ENCODE data around the gene PXK.

GRCh38 chr3:58404396-58404795 is 71.7 kb downstream of the PXK start:
- TF ChIP-seq, protein P1, sequence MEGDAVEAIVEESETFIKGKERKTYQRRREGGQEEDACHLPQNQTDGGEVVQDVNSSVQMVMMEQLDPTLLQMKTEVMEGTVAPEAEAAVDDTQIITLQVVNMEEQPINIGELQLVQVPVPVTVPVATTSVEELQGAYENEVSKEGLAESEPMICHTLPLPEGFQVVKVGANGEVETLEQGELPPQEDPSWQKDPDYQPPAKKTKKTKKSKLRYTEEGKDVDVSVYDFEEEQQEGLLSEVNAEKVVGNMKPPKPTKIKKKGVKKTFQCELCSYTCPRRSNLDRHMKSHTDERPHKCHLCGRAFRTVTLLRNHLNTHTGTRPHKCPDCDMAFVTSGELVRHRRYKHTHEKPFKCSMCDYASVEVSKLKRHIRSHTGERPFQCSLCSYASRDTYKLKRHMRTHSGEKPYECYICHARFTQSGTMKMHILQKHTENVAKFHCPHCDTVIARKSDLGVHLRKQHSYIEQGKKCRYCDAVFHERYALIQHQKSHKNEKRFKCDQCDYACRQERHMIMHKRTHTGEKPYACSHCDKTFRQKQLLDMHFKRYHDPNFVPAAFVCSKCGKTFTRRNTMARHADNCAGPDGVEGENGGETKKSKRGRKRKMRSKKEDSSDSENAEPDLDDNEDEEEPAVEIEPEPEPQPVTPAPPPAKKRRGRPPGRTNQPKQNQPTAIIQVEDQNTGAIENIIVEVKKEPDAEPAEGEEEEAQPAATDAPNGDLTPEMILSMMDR (IDR thresholded peaks at IDR 0.05; ENCODE audit: low read length), result no peak
- no peak for TF ChIP-seq EZH2 (optimal IDR thresholded peaks at IDR 0.05; ENCODE audit: low read depth, low read length)
